Upper lobe of left lung (tissue), 6 donors: Measurements from ENCODE around the gene STAB2. TPM values are rescaled to one million over a fixed set of nuclear protein-coding genes. Genes with fewer than 3 reads are reported as not detected.
A peak's percentile ranks its signal among the peaks of the same experiment; 100 is the strongest.

Source experiments
- ATAC-seq, 2 donors: fragments of 200-7000 bp; cut with Tn5 transposase; one replicate each; pipeline ENCODE4 v1.9.1; 2022; ENCODE audit warnings: mild to moderate bottlenecking in 2 of 2, moderate library complexity in 2 of 2; ENCODE audit not compliant: low FRiP score in 2 of 2
- DNase-seq, 2 donors: peaks; one replicate each; pipeline ENCODE4 v3.0.0-alpha.2; 2019 to 2020
- H3K27ac ChIP-seq, 4 donors: fragments of 200-600 bp; sonication (generic); one replicate each; pipeline ENCODE4 v1.5.1; 2016 to 2019
- H3K27me3 ChIP-seq, 4 donors: fragments of 200-600 bp; sonication (generic); one replicate each; pipeline ENCODE4 v1.5.1; 2017 to 2019
- H3K36me3 ChIP-seq, 4 donors: fragments of 200-600 bp; sonication (generic); one replicate each; pipeline ENCODE4 v1.5.1; 2016 to 2019
- H3K4me1 ChIP-seq, 4 donors: fragments of 200-600 bp; sonication (generic); one replicate each; pipeline ENCODE4 v1.5.1; 2018 to 2019
- H3K4me3 ChIP-seq, 4 donors: fragments of 200-600 bp; sonication (generic); one replicate each; pipeline ENCODE4 v1.5.1; 2017 to 2019; ENCODE audit warnings: mild to moderate bottlenecking in 2 of 4, moderate library complexity in 1 of 4
- H3K9me3 ChIP-seq, 4 donors: fragments of 200-600 bp; sonication (generic); one replicate each; pipeline ENCODE4 v1.5.1; 2018 to 2019
- CTCF ChIP-seq, 6 experiments: fragments of 450-650 bp in 4 of 6; fragments of 200-600 bp in 2 of 6; sonication (generic) in 2 of 6; IDR thresholded peaks; one replicate each; pipeline ENCODE4 v1.5.1; 2016 to 2019; ENCODE audit warnings: antibody characterized with exemption in 6 of 6
- EP300 ChIP-seq, 4 donors: sonication (generic); formaldehyde crosslinking; IDR thresholded peaks; one replicate each; pipeline ENCODE4 v1.5.1; 2017; ENCODE audit warnings: antibody characterized with exemption in 4 of 4, control low read depth in 2 of 4
- POLR2A ChIP-seq, 4 donors: fragments of 450-650 bp; IDR thresholded peaks; one replicate each; pipeline ENCODE4 v1.5.1; 2016 to 2017; ENCODE audit warnings: antibody characterized with exemption in 4 of 4, mild to moderate bottlenecking in 2 of 4
- POLR2AphosphoS5 ChIP-seq, 2 donors: sonication (generic); formaldehyde crosslinking; IDR thresholded peaks; one replicate each; pipeline ENCODE4 v1.5.1; 2017; ENCODE audit warnings: antibody characterized with exemption in 2 of 2
- WGBS, 2 donors: methylation state at CpG; one replicate each; pipeline ENCODE4 v1.1.5; 2017 to 2018; 5-methylcytosine and 5-hydroxymethylcytosine counted together
- total RNA-seq, 6 donors: library from RNA; depleted of rRNA in 4 of 6; stranded (reverse); fragments of >200 nt in 4 of 6; gene quantifications; one replicate each; pipeline versions ENCODE4 v1.1.0 to v1.2.1, GENCODE V29; 2016 to 2021
- donor health status: DM: no; HTN: no; CAD: no; lungs with moderate emphysema.
- donor health status: DM: no; HTN: yes; CAD: no; lungs with severe emphysema.

The STAB2 gene
- total RNA-seq, 6 donors from 2014 or later = 0.10 to 2.4 (median 0.22) TPM; not detected in 1

- DNase-seq (no peak), ATAC-seq (no peak)
- whole genome bisulfite sequencing, 2 donors = 77 to 96% methylated on average over 3 to 6 of the region's 6 CpGs
- H3K27me3 ChIP-seq = no peaks in the 10 kb centered on the region
- no peak for TF ChIP-seq EP300 (IDR thresholded peaks at IDR 0.05)
- no peak for TF ChIP-seq CTCF (IDR thresholded peaks at IDR 0.05)
- TF ChIP-seq POLR2A (IDR thresholded peaks at IDR 0.05) = no peak
- TF ChIP-seq POLR2AphosphoS5 (IDR thresholded peaks at IDR 0.05) = no peak
- H3K4me3 ChIP-seq = no peak overlapping the region
- no peaks in the 10 kb centered on the region for H3K9me3 ChIP-seq
- H3K4me1 ChIP-seq = no peaks in the 10 kb centered on the region
- H3K36me3 ChIP-seq = no peaks in the 10 kb centered on the region
- no peak overlapping the region for H3K27ac ChIP-seq
These were observed 86.4 kb downstream of the STAB2 start for GRCh38 chr12:103673487-103673886.

- Histone ChIP-seq H3K27me3 (no peaks in the 10 kb centered on the region), H3K9me3 (no peaks in the 10 kb centered on the region), H3K4me3 (no peak overlapping the region), H3K27ac (no peak overlapping the region), H3K36me3 (no peaks in the 10 kb centered on the region), H3K4me1 (no peaks in the 10 kb centered on the region)
- TF ChIP-seq POLR2AphosphoS5 (IDR thresholded peaks at IDR 0.05) = no peak
- no peak for TF ChIP-seq CTCF (IDR thresholded peaks at IDR 0.05)
- no peak for TF ChIP-seq EP300 (IDR thresholded peaks at IDR 0.05)
- TF ChIP-seq POLR2A (IDR thresholded peaks at IDR 0.05) = no peak
- DNase-seq (no peak), ATAC-seq (peak in 1 of 2 donors; percentile 20)
- WGBS, 2 donors = 89 to 91% methylated on average over 10 of the region's 10 CpGs
These were observed 86.9 kb downstream of the STAB2 start for GRCh38 chr12:103673891-103674375.

GRCh38 chr12:103676893-103677292 is 89.8 kb downstream of the STAB2 start:
- H3K27me3 ChIP-seq = no peaks in the 10 kb centered on the region
- H3K27ac ChIP-seq = no peak overlapping the region
- H3K36me3 ChIP-seq = no peaks in the 10 kb centered on the region
- WGBS, 2 donors = 49 to 65% methylated on average over 3 of the region's 3 CpGs
- peaks cover 0 to 5% (median 2%) of the 10 kb centered on the region in 4 donors for H3K4me1 ChIP-seq
- no peaks in the 10 kb centered on the region for H3K9me3 ChIP-seq
- DNase-seq = no peak
- ATAC-seq = no peak
- no peak for TF ChIP-seq CTCF (IDR thresholded peaks at IDR 0.05)
- TF ChIP-seq POLR2AphosphoS5 (IDR thresholded peaks at IDR 0.05) = no peak
- TF ChIP-seq EP300 (IDR thresholded peaks at IDR 0.05) = no peak
- TF ChIP-seq POLR2A (IDR thresholded peaks at IDR 0.05) = no peak
- H3K4me3 ChIP-seq = no peak overlapping the region

- Histone ChIP-seq H3K4me3 (no peak overlapping the region), H3K36me3 (no peaks in the 10 kb centered on the region), H3K9me3 (no peaks in the 10 kb centered on the region), H3K4me1 (peaks cover 0 to 5% (median 2%) of the 10 kb centered on the region in 4 donors), H3K27me3 (no peaks in the 10 kb centered on the region), H3K27ac (no peak overlapping the region)
- DNase-seq (peak in 1 of 2 donors; percentile 13), ATAC-seq (no peak)
- 52 to 75% methylated on average over 8 of the region's 8 CpGs for WGBS, 2 donors
- TF ChIP-seq POLR2A (IDR thresholded peaks at IDR 0.05) (no peak), EP300 (IDR thresholded peaks at IDR 0.05) (no peak), POLR2AphosphoS5 (IDR thresholded peaks at IDR 0.05) (no peak), CTCF (IDR thresholded peaks at IDR 0.05) (no peak)
These were observed 90.3 kb downstream of the STAB2 start for GRCh38 chr12:103677341-103677740.

- Histone ChIP-seq H3K4me1 (peaks cover 0 to 5% (median 2%) of the 10 kb centered on the region in 4 donors), H3K36me3 (no peaks in the 10 kb centered on the region), H3K9me3 (no peaks in the 10 kb centered on the region), H3K27ac (no peak overlapping the region), H3K4me3 (no peak overlapping the region), H3K27me3 (no peaks in the 10 kb centered on the region)
- ATAC-seq = no peak
- 80 to 88% methylated on average over 2 of the region's 2 CpGs for WGBS, 2 donors
- TF ChIP-seq EP300 (IDR thresholded peaks at IDR 0.05) = no peak
- no peak for TF ChIP-seq POLR2AphosphoS5 (IDR thresholded peaks at IDR 0.05)
- TF ChIP-seq POLR2A (IDR thresholded peaks at IDR 0.05) = no peak
- no peak for TF ChIP-seq CTCF (IDR thresholded peaks at IDR 0.05)
- DNase-seq = no peak
These were observed 90.8 kb downstream of the STAB2 start for GRCh38 chr12:103677905-103678304.
